ENCODE results near the gene PI16.

DNA sequence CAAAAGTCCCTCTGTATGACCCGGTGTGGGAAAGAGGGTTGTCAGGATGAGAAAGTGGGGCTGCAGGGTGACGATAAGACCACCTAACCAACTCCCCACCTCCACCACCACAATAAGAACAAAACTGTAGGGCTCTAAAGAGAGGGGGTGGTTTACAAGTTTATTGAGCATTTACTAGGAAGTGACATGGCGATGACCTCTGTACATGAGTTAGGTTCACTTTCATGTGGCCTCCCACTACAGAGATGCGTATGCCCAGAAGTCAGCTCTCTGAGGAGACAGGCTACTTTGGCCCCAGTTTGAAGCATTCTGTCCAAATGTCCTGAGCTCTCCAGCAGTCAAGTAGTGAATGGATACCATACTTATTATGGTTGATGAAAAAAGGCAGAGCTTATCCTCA, 28.7 kb upstream of the PI16 start:
- TF ChIP-seq, protein P1, sequence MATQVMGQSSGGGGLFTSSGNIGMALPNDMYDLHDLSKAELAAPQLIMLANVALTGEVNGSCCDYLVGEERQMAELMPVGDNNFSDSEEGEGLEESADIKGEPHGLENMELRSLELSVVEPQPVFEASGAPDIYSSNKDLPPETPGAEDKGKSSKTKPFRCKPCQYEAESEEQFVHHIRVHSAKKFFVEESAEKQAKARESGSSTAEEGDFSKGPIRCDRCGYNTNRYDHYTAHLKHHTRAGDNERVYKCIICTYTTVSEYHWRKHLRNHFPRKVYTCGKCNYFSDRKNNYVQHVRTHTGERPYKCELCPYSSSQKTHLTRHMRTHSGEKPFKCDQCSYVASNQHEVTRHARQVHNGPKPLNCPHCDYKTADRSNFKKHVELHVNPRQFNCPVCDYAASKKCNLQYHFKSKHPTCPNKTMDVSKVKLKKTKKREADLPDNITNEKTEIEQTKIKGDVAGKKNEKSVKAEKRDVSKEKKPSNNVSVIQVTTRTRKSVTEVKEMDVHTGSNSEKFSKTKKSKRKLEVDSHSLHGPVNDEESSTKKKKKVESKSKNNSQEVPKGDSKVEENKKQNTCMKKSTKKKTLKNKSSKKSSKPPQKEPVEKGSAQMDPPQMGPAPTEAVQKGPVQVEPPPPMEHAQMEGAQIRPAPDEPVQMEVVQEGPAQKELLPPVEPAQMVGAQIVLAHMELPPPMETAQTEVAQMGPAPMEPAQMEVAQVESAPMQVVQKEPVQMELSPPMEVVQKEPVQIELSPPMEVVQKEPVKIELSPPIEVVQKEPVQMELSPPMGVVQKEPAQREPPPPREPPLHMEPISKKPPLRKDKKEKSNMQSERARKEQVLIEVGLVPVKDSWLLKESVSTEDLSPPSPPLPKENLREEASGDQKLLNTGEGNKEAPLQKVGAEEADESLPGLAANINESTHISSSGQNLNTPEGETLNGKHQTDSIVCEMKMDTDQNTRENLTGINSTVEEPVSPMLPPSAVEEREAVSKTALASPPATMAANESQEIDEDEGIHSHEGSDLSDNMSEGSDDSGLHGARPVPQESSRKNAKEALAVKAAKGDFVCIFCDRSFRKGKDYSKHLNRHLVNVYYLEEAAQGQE (IDR thresholded peaks at IDR 0.05; ENCODE audit: low read depth, low read length): no peak
- TF ChIP-seq, protein P2, sequence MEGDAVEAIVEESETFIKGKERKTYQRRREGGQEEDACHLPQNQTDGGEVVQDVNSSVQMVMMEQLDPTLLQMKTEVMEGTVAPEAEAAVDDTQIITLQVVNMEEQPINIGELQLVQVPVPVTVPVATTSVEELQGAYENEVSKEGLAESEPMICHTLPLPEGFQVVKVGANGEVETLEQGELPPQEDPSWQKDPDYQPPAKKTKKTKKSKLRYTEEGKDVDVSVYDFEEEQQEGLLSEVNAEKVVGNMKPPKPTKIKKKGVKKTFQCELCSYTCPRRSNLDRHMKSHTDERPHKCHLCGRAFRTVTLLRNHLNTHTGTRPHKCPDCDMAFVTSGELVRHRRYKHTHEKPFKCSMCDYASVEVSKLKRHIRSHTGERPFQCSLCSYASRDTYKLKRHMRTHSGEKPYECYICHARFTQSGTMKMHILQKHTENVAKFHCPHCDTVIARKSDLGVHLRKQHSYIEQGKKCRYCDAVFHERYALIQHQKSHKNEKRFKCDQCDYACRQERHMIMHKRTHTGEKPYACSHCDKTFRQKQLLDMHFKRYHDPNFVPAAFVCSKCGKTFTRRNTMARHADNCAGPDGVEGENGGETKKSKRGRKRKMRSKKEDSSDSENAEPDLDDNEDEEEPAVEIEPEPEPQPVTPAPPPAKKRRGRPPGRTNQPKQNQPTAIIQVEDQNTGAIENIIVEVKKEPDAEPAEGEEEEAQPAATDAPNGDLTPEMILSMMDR (IDR thresholded peaks at IDR 0.05): no peak
- TF ChIP-seq EP300 (IDR thresholded peaks at IDR 0.05; ENCODE audit: borderline replicate concordance in 1 of 2, low read depth in 1 of 2, low read length in 1 of 2): no peak
- TF ChIP-seq CHD2 (IDR thresholded peaks at IDR 0.05; ENCODE audit: low read length, partially characterized antibody): no peak
- no peak for TF ChIP-seq SIN3A (IDR thresholded peaks at IDR 0.05; ENCODE audit: borderline replicate concordance, low read depth, low read length)
- TF ChIP-seq, protein P3, sequence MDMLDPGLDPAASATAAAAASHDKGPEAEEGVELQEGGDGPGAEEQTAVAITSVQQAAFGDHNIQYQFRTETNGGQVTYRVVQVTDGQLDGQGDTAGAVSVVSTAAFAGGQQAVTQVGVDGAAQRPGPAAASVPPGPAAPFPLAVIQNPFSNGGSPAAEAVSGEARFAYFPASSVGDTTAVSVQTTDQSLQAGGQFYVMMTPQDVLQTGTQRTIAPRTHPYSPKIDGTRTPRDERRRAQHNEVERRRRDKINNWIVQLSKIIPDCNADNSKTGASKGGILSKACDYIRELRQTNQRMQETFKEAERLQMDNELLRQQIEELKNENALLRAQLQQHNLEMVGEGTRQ (IDR thresholded peaks at IDR 0.05; ENCODE audit: borderline replicate concordance, low read depth, low read length): no peak
- no peak for TF ChIP-seq RFX5 (IDR thresholded peaks at IDR 0.05; ENCODE audit: low read length)
- TF ChIP-seq, protein P4, sequence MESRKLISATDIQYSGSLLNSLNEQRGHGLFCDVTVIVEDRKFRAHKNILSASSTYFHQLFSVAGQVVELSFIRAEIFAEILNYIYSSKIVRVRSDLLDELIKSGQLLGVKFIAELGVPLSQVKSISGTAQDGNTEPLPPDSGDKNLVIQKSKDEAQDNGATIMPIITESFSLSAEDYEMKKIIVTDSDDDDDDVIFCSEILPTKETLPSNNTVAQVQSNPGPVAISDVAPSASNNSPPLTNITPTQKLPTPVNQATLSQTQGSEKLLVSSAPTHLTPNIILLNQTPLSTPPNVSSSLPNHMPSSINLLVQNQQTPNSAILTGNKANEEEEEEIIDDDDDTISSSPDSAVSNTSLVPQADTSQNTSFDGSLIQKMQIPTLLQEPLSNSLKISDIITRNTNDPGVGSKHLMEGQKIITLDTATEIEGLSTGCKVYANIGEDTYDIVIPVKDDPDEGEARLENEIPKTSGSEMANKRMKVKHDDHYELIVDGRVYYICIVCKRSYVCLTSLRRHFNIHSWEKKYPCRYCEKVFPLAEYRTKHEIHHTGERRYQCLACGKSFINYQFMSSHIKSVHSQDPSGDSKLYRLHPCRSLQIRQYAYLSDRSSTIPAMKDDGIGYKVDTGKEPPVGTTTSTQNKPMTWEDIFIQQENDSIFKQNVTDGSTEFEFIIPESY (IDR thresholded peaks at IDR 0.05; ENCODE audit: borderline replicate concordance, low read depth): no peak
- TF ChIP-seq, protein P5, sequence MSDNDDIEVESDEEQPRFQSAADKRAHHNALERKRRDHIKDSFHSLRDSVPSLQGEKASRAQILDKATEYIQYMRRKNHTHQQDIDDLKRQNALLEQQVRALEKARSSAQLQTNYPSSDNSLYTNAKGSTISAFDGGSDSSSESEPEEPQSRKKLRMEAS (IDR thresholded peaks at IDR 0.05; ENCODE audit: low read depth): no peak
- TF ChIP-seq TEAD4 (IDR thresholded peaks at IDR 0.05; ENCODE audit: borderline replicate concordance, insufficient read depth): no peak
- TF ChIP-seq GABPA (IDR thresholded peaks at IDR 0.05; ENCODE audit: low read depth): no peak
